Measurements from ENCODE around the gene C1RL.

Gene C1RL

GRCh38 chr12:7136071-7136470 is 27.1 kb upstream of the C1RL start:
- no peak for DNase-seq

- DNase-seq, result no peak
Measured at GRCh38 chr12:7134396-7135166, 25.6 kb upstream of the C1RL start.

GRCh38 chr12:7131502-7131866 is 22.5 kb upstream of the C1RL start:
- DNase-seq, result no peak

GRCh38 chr12:7130701-7131501 is 21.9 kb upstream of the C1RL start:
- DNase-seq, result peak; percentile 20

GRCh38 chr12:7129872-7130691 is 21.1 kb upstream of the C1RL start, which contains the start of gene CLSTN3:
Gene CLSTN3 (plus strand): TSS chr12:7130371. CDS start chr12:7130649, 278 bp downstream.
- peak; percentile 68 for DNase-seq

GRCh38 chr12:7129287-7129871 is 20.4 kb upstream of the C1RL start:
- no peak for DNase-seq

- no peak for DNase-seq
Measured at GRCh38 chr12:7128681-7129286, 19.8 kb upstream of the C1RL start, which contains the start of gene RBP5. Gene RBP5 (minus strand): TSS chr12:7128889. CDS start chr12:7128775, 114 bp downstream.

GRCh38 chr12:7127916-7128626 is 19.1 kb upstream of the C1RL start:
- no peak for DNase-seq

GRCh38 chr12:7125632-7126227 is 16.7 kb upstream of the C1RL start:
- no peak for DNase-seq

GRCh38 chr12:7123806-7124522 is 14.9 kb upstream of the C1RL start:
- DNase-seq, result no peak

- DNase-seq, result no peak
Measured at GRCh38 chr12:7122811-7123769, 14.1 kb upstream of the C1RL start.

GRCh38 chr12:7121324-7121723 is 12.3 kb upstream of the C1RL start:
- DNase-seq, result no peak

GRCh38 chr12:7120166-7120565 is 11.2 kb upstream of the C1RL start:
- DNase-seq, result no peak

GRCh38 chr12:7118881-7119280 is 9.9 kb upstream of the C1RL start:
- DNase-seq, result no peak

GRCh38 chr12:7117670-7118069 is 8.7 kb upstream of the C1RL start:
- DNase-seq, result no peak

GRCh38 chr12:7116916-7117315 is 7.9 kb upstream of the C1RL start:
- no peak for DNase-seq

- no peak for DNase-seq
Measured at GRCh38 chr12:7116196-7116595, 7.2 kb upstream of the C1RL start.

GRCh38 chr12:7114851-7115250 is 5.8 kb upstream of the C1RL start:
- no peak for DNase-seq

GRCh38 chr12:7114008-7114407 is 5.0 kb upstream of the C1RL start:
- no peak for DNase-seq

All from NCI-H526 treated with DMSO at 0.1 percent for 48 hours (cell line).